ENCODE results near the gene UPB1.

DNA sequence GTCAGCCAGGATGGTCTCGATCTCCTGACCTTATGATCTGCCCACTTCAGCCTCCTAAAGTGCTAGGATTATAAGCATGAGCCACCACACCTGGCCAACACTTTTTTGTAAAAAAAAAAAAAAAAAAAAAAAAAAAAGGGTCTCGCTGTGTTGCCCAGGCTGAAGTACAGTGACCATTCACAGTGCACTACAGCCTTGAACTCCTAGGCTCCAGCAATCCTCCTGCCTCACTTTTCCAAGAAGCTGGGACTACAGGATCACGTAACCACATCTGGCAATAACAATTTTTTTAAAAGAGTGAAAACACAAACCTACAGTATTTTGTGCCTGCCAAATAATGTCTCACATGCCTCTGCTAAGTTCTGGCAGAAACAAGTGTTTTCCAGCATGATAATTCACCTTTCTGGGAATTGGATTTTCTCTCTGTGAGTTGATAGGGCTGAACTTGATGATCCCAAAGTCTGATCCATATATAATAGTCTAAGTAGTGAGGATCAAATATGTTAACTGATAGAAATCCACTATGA lies 37.2 kb upstream of the UPB1 start:
- TF ChIP-seq POLR2A (IDR thresholded peaks at IDR 0.05; ENCODE audit: low read length) = no peak
- TF ChIP-seq GATA1 (IDR thresholded peaks at IDR 0.05; ENCODE audit: low read depth, low read length) = no peak
